Measurements from ENCODE around the gene PSMB7. TPM values are rescaled to one million over a fixed set of nuclear protein-coding genes. Genes with fewer than 3 reads are reported as not detected.
"Not testable (repeated sequence)": the region's sequence is repeated elsewhere in the genome, so short reads cannot be mapped to it uniquely, and the experiment has no call there.

Gene PSMB7
- total RNA-seq, 4 donors from 2014 or later, result 149 to 187 (median 165) TPM

GRCh38 chr9:124436320-124436719 lies 21.1 kb upstream of the PSMB7 start:
- intact Hi-C loops (cut with DNase I; ENCODE audit: low total_unique reads), result no loop called here
- H3K4me3 ChIP-seq (ENCODE audit: low read depth, poor library complexity, severe bottlenecking), result no peak overlapping the region
- no peak for DNase-seq (ENCODE audit: low spot score in 2 of 2)
- no peak for TF ChIP-seq POLR2A (IDR thresholded peaks at IDR 0.05)
- TF ChIP-seq CTCF (IDR thresholded peaks at IDR 0.05), result no peak

GRCh38 chr9:124429530-124429867 lies 14.3 kb upstream of the PSMB7 start:
- no peak for DNase-seq (ENCODE audit: low spot score in 2 of 2)
- WGBS, 2 donors, result 49 to 53% methylated on average over 4 of the region's 4 CpGs
- intact Hi-C loops (cut with DNase I; ENCODE audit: low total_unique reads), result no loop called here

GRCh38 chr9:124428751-124429529 lies 13.7 kb upstream of the PSMB7 start:
- intact Hi-C loops (cut with DNase I; ENCODE audit: low total_unique reads), result no loop called here
- H3K4me3 ChIP-seq (ENCODE audit: low read depth, poor library complexity, severe bottlenecking), result no peak overlapping the region
- DNase-seq (ENCODE audit: low spot score in 2 of 2), result peak in 1 of 2 donors; percentile 84
- TF ChIP-seq CTCF (IDR thresholded peaks at IDR 0.05), result no peak
- TF ChIP-seq POLR2A (IDR thresholded peaks at IDR 0.05), result no peak
- WGBS, 2 donors, result 55 to 60% methylated on average over 27 to 28 of the region's 28 CpGs

More at GRCh38 chr9:124429530-124429867, 14.3 kb upstream of the PSMB7 start:
- H3K4me3 ChIP-seq (ENCODE audit: low read depth, poor library complexity, severe bottlenecking), result no peak overlapping the region
- no peak for TF ChIP-seq POLR2A (IDR thresholded peaks at IDR 0.05)
- no peak for TF ChIP-seq CTCF (IDR thresholded peaks at IDR 0.05)

- no peak for TF ChIP-seq POLR2A (IDR thresholded peaks at IDR 0.05)
- no peak for TF ChIP-seq CTCF (IDR thresholded peaks at IDR 0.05)
- intact Hi-C loops (cut with DNase I; ENCODE audit: low total_unique reads), result loop anchor here (2.0 kb wide), 1 partner anchor 38 kb away; no protein-coding TSS in a partner anchor
- no peak overlapping the region for H3K4me3 ChIP-seq (ENCODE audit: low read depth, poor library complexity, severe bottlenecking)
- DNase-seq (ENCODE audit: low spot score in 2 of 2), result peak in 1 of 2 donors; percentile 29
- 63 to 77% methylated on average over 4 of the region's 4 CpGs for WGBS, 2 donors
These were observed 12.0 kb upstream of the PSMB7 start for GRCh38 chr9:124427281-124427680.

- TF ChIP-seq POLR2A (IDR thresholded peaks at IDR 0.05) (no peak), CTCF (IDR thresholded peaks at IDR 0.05) (no peak)
- WGBS, 2 donors, result 89 to 93% methylated on average over 7 of the region's 7 CpGs
- no peak overlapping the region for H3K4me3 ChIP-seq (ENCODE audit: low read depth, poor library complexity, severe bottlenecking)
- peak in 1 of 2 donors; percentile 67 for DNase-seq (ENCODE audit: low spot score in 2 of 2)
- intact Hi-C loops (cut with DNase I; ENCODE audit: low total_unique reads), result loop anchor here (2.0 kb wide), 1 partner anchor 38 kb away; no protein-coding TSS in a partner anchor
These were observed 11.1 kb upstream of the PSMB7 start for GRCh38 chr9:124426361-124426760.

GRCh38 chr9:124425733-124426132 lies 10.5 kb upstream of the PSMB7 start:
- not testable (repeated sequence) for DNase-seq (ENCODE audit: low spot score in 2 of 2); H3K4me3 ChIP-seq (ENCODE audit: low read depth, poor library complexity, severe bottlenecking)
- intact Hi-C loops (cut with DNase I; ENCODE audit: low total_unique reads), result loop anchor here (2.0 kb wide), 1 partner anchor 39 kb away; no protein-coding TSS in a partner anchor
- WGBS, 2 donors, result 87% methylated on average over 12 of the region's 12 CpGs

All from lower leg skin (tissue), 4 donors.